NCI-H1092 (cell line): Measurements from ENCODE around the gene APCS.

ENCODE experiments used
- DNase-seq: peaks from one replicate; lab custom pipeline; 2025; lab: John Stamatoyannopoulos, UW

The APCS gene

DNA sequence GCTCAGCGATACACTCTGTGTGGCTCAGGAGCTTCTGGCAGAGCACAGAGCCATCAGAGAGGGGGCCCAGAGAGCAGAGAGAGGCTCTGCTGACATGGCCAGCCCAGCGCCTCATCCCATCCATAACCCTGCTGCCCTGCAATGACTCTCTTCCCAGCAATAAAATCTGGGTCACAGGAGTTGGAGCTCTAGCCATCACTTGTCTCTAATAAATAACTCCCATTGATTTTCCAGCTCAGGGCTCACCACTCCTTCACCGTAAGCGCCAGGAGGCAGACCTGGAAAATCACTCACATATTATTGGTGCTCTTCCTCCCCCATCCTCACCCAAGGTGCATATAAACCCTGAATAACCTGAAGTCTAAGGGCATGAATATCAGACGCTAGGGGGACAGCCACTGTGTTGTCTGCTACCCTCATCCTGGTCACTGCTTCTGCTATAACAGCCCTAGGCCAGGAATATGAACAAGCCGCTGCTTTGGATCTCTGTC, at the start of gene APCS:
TSS of gene APCS (plus strand) at position 366 of the 491 bp plus-strand sequence. CDS start at position 462, 96 bp downstream.
- DNase-seq = no peak

- DNase-seq = no peak
Observed at GRCh38 chr1:159548126-159548525, 39.5 kb upstream of the APCS start.

DNA sequence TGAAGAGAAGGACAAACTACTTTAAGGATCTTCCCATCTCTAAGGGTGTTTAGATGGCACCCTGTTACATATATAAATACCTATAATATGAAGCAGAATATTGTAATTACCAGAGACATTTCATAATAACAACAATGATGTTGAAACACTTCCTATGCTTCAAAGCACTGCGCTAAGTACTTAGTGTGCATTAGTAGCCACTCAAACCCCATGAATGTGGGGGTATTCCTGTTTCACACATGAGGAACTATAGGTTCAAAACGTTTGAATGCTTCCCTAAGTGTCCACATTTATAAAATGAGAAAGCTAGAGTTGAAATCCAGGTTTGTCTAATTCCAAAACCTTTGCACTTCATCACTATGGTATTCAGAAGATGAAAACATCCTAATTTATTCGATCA, 33.4 kb upstream of the APCS start:
- DNase-seq = no peak

DNA sequence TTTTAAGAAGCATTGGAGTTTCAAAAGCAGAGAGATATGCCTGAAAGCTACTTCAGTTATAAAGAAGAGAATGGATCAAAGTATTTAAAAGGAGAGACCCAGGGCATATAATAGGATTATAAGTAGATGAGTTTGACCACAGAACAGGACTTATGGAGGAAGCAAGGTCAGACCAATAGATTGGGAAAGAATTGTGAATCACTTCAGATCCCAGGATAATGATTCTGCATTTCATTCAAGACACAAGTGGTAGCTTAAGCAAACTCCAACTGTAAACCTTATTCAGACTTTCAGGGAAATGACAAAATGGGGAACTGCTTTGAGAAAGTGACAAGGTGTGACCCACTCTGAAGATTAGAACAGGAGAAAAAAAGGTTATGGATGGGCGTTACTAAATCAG, 32.9 kb upstream of the APCS start:
- DNase-seq = no peak

DNA sequence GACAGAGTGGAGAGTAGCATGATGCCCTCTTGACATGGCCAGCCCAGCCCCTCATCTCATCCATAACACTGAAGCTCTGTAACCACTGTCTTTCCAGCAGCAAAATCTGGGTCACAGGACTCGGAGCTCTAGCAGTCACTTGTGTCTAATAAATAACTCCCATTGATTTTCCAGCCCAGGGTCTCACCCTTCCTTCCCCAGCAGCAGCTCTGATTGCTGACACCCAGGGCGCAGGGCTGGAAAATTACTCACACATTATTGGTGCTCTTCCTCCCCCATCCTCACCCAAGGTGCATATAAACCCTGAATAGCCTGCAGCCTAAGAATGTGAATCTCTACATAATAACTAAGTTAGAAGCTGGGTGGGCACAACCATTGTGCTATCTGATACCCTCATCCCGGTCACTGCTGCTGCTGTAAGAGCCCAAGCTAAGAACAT, 30.7 kb upstream of the APCS start:
- no peak for DNase-seq

DNA sequence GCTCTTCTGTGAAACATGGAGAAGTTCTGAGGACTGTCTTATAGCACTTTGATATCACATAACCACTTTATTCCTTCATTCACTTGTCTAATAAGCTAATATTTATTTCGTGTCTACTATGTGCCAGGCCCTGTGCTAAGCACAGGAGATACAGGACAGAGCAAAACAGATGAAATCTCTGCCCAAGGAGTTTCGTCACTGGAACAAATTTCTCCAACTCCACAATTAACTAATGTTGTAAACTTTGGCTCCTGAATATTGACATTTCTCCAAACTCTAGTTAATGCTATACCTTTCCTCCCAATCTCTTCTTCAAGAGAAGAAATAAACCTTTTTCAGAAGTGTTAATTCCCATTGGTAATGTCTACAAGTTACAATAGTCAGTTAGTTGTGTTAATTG, 27.0 kb upstream of the APCS start:
- DNase-seq = no peak

DNA sequence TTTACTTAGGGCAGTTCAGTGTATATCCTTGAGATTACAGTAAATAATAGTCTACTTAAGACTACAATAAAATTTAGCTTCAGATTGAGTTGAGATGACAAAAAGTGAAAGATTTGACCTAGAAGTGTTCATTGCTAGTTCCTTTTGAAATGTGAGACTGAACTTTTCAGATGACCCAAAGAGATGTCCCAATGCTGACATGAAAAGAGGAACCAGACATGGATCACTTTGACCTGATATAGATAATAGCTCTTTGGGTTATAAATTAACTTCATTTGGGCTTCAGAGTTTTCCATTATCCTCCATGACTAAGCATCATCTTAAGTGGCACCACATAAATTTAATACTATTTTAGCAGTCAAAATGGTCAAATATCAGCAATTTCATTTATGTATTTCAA, 26.1 kb upstream of the APCS start:
- DNase-seq = no peak

GRCh38 chr1:159562680-159563079, 24.9 kb upstream of the APCS start:
- DNase-seq = no peak

DNA sequence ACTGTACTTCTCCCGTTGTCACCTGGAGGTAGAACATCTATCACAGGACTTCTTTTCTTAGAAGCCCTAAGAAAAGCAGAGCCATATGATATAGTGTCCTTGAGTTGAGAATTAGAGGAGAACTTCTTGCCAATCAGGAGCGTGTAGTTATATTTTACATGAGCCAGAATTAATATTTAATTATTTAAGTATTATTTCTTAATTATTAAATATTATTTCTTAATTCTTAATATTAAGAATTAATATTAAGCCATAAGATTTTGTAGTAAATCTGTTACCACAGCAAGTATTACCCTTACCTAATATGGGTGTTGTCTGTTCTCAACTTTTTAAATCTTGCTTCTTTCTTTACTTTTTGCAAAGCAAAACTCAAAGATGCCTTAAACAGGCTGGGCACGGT, 10.2 kb upstream of the APCS start:
- no peak for DNase-seq

DNA sequence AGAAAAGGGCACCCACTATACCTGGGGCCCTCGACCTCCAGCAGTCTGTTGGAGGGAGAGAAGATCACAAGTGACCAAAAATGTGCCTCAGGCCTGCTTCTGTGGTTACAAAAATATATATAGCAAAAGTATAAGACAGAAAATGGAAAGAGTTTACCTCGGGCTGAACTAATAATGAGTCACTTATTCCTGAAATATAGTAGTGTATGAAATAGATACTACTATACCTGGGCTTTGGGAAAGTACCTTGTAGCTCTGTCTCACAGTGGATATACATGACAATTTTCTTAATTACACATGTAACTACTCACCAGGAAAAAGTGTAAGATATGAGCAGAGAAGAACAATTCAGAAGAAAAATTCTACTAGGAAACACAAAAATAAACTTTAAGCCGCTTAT, 7.3 kb upstream of the APCS start:
- no peak for DNase-seq

DNA sequence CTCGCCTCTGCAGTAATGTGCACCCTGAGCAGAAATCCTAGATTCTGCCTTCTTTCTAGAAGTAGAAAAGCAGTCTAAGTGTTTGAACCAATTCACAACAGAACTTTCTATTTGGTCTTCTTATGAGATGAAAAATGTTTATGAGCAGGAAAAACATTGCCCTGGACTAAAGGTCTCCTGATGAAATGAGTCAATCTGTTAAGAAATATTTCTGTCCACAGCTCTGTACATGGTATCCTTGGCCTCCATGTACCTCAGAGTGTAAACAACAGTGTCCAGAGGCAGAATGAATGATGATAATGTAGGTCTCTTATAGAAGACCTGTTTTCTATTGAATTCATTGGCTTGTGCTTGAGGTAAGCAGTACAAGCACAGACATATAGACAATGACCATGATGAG, 6.2 kb upstream of the APCS start:
- DNase-seq = no peak

GRCh38 chr1:159584536-159584935, 3.1 kb upstream of the APCS start:
- DNase-seq = no peak

- DNase-seq = no peak
Observed at GRCh38 chr1:159591981-159592380, 4.4 kb downstream of the APCS start.

- DNase-seq = no peak
Observed at GRCh38 chr1:159594625-159595405, 7.2 kb downstream of the APCS start.

DNA sequence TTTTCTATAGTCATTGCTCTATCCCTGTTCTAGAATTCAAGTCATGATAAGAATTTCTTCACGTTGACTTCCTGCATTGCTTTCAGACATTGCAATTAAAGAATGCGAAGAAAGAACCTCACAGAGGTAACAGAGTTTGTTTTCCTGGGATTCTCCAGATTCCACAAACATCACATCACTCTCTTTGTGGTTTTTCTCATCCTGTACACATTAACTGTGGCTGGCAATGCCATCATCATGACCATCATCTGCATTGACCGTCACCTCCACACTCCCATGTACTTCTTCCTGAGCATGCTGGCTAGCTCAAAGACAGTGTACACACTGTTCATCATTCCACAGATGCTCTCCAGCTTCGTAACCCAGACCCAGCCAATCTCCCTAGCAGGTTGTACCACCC, 10.6 kb downstream of the APCS start:
- no peak for DNase-seq

DNA sequence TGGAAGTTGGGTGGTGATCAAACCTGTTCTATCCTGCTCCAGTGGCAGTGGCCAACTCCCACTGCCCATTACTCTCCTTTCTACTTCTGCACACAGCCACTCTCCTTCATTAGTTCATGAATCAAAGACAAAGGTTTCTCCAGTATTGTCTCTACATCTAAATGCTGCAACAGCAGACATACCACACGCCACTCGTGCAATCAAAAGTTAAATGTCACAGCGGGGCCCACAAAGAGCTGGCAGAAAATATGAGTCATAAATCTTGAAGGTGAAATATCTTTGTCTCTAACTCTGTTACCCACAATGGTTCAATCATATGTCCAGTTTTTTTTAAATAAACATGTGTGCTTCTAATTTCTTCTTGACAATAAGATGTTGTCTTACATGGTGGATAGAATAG, 13.3 kb downstream of the APCS start:
- no peak for DNase-seq

DNA sequence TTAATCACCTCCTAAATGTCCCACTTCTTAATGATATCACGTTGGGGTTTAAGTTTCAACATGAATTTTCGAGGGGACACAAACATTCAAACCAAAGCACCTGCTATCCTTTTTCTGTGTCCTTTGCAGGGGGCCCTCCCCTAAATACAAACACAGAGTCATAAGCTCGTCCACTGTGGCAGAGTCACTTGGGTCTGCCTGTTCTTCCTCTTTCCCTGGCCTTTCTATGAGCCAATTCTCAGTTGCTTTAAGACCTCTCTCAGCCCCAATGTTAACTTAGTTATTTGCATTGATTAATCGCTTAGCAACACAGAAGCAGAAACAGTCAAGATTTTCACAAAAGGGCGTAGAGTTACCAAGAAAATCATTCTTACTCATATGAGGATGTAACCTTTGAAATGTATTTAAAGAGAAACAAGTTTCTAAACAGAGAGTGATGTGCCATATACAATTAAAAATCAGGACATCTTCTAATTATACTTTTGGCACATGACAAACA, 14.9 kb downstream of the APCS start:
- no peak for DNase-seq

- DNase-seq = no peak
Observed at GRCh38 chr1:159612211-159612885, 24.7 kb downstream of the APCS start.

- no peak for DNase-seq
Observed at GRCh38 chr1:159632922-159633321, 45.3 kb downstream of the APCS start.
